EL (cell line): ENCODE measurements around the gene DDX31.
"Not testable (repeated sequence)": the region's sequence is repeated elsewhere in the genome, so short reads cannot be mapped to it uniquely, and the experiment has no call there.

Experiments used
- DNase-seq: peaks from one replicate; pipeline ENCODE4 v3.0.0-alpha.2; 2016

DDX31 gene

GRCh38 chr9:132575005-132575609 lies 94.7 kb downstream of the DDX31 start:
- peak; percentile 75 for DNase-seq

GRCh38 chr9:132572921-132573320 lies 96.9 kb downstream of the DDX31 start:
- DNase-seq = peak; percentile 50

- no peak for DNase-seq
Observed at GRCh38 chr9:132571806-132572600, 97.8 kb downstream of the DDX31 start.

GRCh38 chr9:132568787-132569186 lies 101.0 kb downstream of the DDX31 start:
- not testable (repeated sequence) for DNase-seq

GRCh38 chr9:132564526-132564925 lies 105.3 kb downstream of the DDX31 start:
- no peak for DNase-seq

- no peak for DNase-seq
Observed at GRCh38 chr9:132562306-132562573, 107.5 kb downstream of the DDX31 start.

- DNase-seq = no peak
Observed at GRCh38 chr9:132560616-132561202, 109.1 kb downstream of the DDX31 start.

GRCh38 chr9:132559711-132560110 lies 110.1 kb downstream of the DDX31 start:
- DNase-seq = no peak

- DNase-seq = no peak
Observed at GRCh38 chr9:132557159-132557558, 112.6 kb downstream of the DDX31 start.

GRCh38 chr9:132556714-132557113 lies 113.1 kb downstream of the DDX31 start:
- no peak for DNase-seq

- no peak for DNase-seq
Observed at GRCh38 chr9:132556235-132556634, 113.5 kb downstream of the DDX31 start.

- no peak for DNase-seq
Observed at GRCh38 chr9:132555528-132555927, 114.3 kb downstream of the DDX31 start.

GRCh38 chr9:132554755-132555154 lies 115.0 kb downstream of the DDX31 start:
- no peak for DNase-seq

- no peak for DNase-seq
Observed at GRCh38 chr9:132552041-132552440, 117.7 kb downstream of the DDX31 start.

- DNase-seq = no peak
Observed at GRCh38 chr9:132551556-132551955, 118.2 kb downstream of the DDX31 start.

GRCh38 chr9:132548751-132549640 lies 120.8 kb downstream of the DDX31 start:
- peak; percentile 50 for DNase-seq

- DNase-seq = no peak
Observed at GRCh38 chr9:132547976-132548730, 121.6 kb downstream of the DDX31 start.

GRCh38 chr9:132547436-132547835 lies 122.3 kb downstream of the DDX31 start:
- DNase-seq = no peak

GRCh38 chr9:132547052-132547431 lies 122.7 kb downstream of the DDX31 start:
- no peak for DNase-seq

- DNase-seq = peak; percentile 28
Observed at GRCh38 chr9:132546148-132547051, 123.4 kb downstream of the DDX31 start.

- DNase-seq = no peak
Observed at GRCh38 chr9:132545578-132545977, 124.2 kb downstream of the DDX31 start.

GRCh38 chr9:132543960-132544359 lies 125.8 kb downstream of the DDX31 start:
- no peak for DNase-seq
